HG02981 (cell line): ENCODE data around the gene RASAL2.
"Not testable (repeated sequence)": the region's sequence is repeated elsewhere in the genome, so short reads cannot be mapped to it uniquely, and the experiment has no call there.

Experiments
- ATAC-seq: cut with Tn5 transposase; IDR thresholded peaks from one replicate; pipeline ENCODE4 v1.9.1; 2021; ENCODE audit warnings: mild to moderate bottlenecking, moderate library complexity; ENCODE audit not compliant: unreplicated experiment

The RASAL2 gene

GRCh38 chr1:178109348-178110143 lies 15.6 kb downstream of the RASAL2 start:
- ATAC-seq: no peak

- ATAC-seq: no peak
These were observed 21.4 kb downstream of the RASAL2 start for GRCh38 chr1:178115260-178115659.

- ATAC-seq: no peak
These were observed 24.6 kb downstream of the RASAL2 start for GRCh38 chr1:178118524-178118923.

GRCh38 chr1:178119628-178120027 lies 25.7 kb downstream of the RASAL2 start:
- no peak for ATAC-seq

GRCh38 chr1:178120088-178120487 lies 26.2 kb downstream of the RASAL2 start:
- no peak for ATAC-seq

GRCh38 chr1:178120520-178121052 lies 26.7 kb downstream of the RASAL2 start:
- not testable (repeated sequence) for ATAC-seq

GRCh38 chr1:178121883-178122282 lies 28.0 kb downstream of the RASAL2 start:
- no peak for ATAC-seq

- ATAC-seq: no peak
These were observed 28.4 kb downstream of the RASAL2 start for GRCh38 chr1:178122283-178122682.

- no peak for ATAC-seq
These were observed 30.2 kb downstream of the RASAL2 start for GRCh38 chr1:178124115-178124514.

GRCh38 chr1:178126261-178126660 lies 32.4 kb downstream of the RASAL2 start:
- no peak for ATAC-seq

- no peak for ATAC-seq
These were observed 32.9 kb downstream of the RASAL2 start for GRCh38 chr1:178126741-178127185.

GRCh38 chr1:178127482-178128191 lies 33.7 kb downstream of the RASAL2 start:
- no peak for ATAC-seq

- no peak for ATAC-seq
These were observed 39.5 kb downstream of the RASAL2 start for GRCh38 chr1:178133239-178133989.

GRCh38 chr1:178134061-178134460 lies 40.2 kb downstream of the RASAL2 start:
- ATAC-seq: no peak

- ATAC-seq: no peak
These were observed 43.3 kb downstream of the RASAL2 start for GRCh38 chr1:178137238-178137637.

- no peak for ATAC-seq
These were observed 48.9 kb downstream of the RASAL2 start for GRCh38 chr1:178142806-178143205.

- ATAC-seq: peak; percentile 57
These were observed 50.1 kb downstream of the RASAL2 start for GRCh38 chr1:178143730-178144690.

GRCh38 chr1:178145605-178146004 lies 51.7 kb downstream of the RASAL2 start:
- ATAC-seq: no peak

- ATAC-seq: no peak
These were observed 52.5 kb downstream of the RASAL2 start for GRCh38 chr1:178146436-178146835.

GRCh38 chr1:178150610-178151009 lies 56.7 kb downstream of the RASAL2 start:
- no peak for ATAC-seq
